PC-3 (cell line): ENCODE data around the gene KCNQ5. TPM values are rescaled to one million over a fixed set of nuclear protein-coding genes. Genes with fewer than 3 reads are reported as not detected.

Source experiments
- ATAC-seq: fragments of 200-7000 bp; cut with Tn5 transposase; 2 replicates; pipeline ENCODE4 v1.9.1; 2020; ENCODE audit warnings: mild to moderate bottlenecking, moderate library complexity
- BruUV-seq: library from RNA; stranded (reverse); fragments of 400-500 nt; replicated peaks from 2 replicates; lab custom pipeline; 2021; lab: Mats Ljungman, UMichigan
- CTCF ChIA-PET: fragments of 300-600 bp; sonication (Branson Sonifier 250); formaldehyde crosslinking; loops from one replicate; lab custom pipeline; 2022; ENCODE audit warnings: antibody characterized with exemption; lab: Charles Lee
- POLR2A ChIA-PET: fragments of 300-600 bp; sonication (Branson Sonifier 250); formaldehyde crosslinking; loops from one replicate; lab custom pipeline; 2022; ENCODE audit warnings: antibody characterized with exemption; ENCODE audit not compliant: unreplicated experiment; lab: Charles Lee
- DNase-seq: peaks from one replicate; pipeline ENCODE4 v3.0.0-alpha.2; 2015
- H2AFZ ChIP-seq: fragments of 300-600 bp; sonication (generic); 2 replicates; pipeline ENCODE4 v1.6.0; 2016; ENCODE audit warnings: antibody characterized with exemption, low read length
- H3F3A ChIP-seq: fragments of 300-600 bp; sonication (generic); one replicate; pipeline ENCODE4 v1.6.0; 2017; ENCODE audit warnings: antibody characterized with exemption, low read length, control low read depth, mild to moderate bottlenecking; ENCODE audit not compliant: unreplicated experiment
- H3K27ac ChIP-seq: fragments of 300-600 bp; sonication (generic); 2 replicates; pipeline ENCODE4 v1.5.1; 2016; ENCODE audit warnings: mild to moderate bottlenecking, low read length
- H3K27me3 ChIP-seq: fragments of 300-600 bp; sonication (generic); 2 replicates; pipeline ENCODE4 v1.6.1; 2016; ENCODE audit warnings: low read length, mixed read lengths
- H3K36me3 ChIP-seq: fragments of 300-600 bp; sonication (generic); 2 replicates; pipeline ENCODE4 v1.6.1; 2016; ENCODE audit warnings: low read depth, mixed run types, low read length, mixed read lengths
- H3K4me1 ChIP-seq: fragments of 300-600 bp; sonication (generic); 2 replicates; pipeline ENCODE4 v1.5.1; 2016; ENCODE audit warnings: low read length; ENCODE audit not compliant: insufficient read depth
- H3K4me2 ChIP-seq: fragments of 300-600 bp; sonication (generic); 2 replicates; pipeline ENCODE4 v1.6.0; 2016; ENCODE audit warnings: low read length
- H3K4me3 ChIP-seq: fragments of 300-600 bp; sonication (generic); 2 replicates; pipeline ENCODE4 v1.5.1; 2016; ENCODE audit warnings: mild to moderate bottlenecking, low read length, mixed read lengths
- H3K79me2 ChIP-seq: fragments of 300-600 bp; sonication (generic); 2 replicates; pipeline ENCODE4 v1.6.1; 2017; ENCODE audit warnings: low read length, mixed read lengths
- H3K9ac ChIP-seq: fragments of 300-600 bp; sonication (generic); 2 replicates; pipeline ENCODE4 v1.6.0; 2016; ENCODE audit warnings: mild to moderate bottlenecking, low read length
- H3K9me2 ChIP-seq: fragments of 300-600 bp; sonication (generic); replicated peaks from 2 replicates; pipeline ENCODE4 v1.6.1; 2016; ENCODE audit warnings: mixed run types, low read length, mixed read lengths
- H3K9me3 ChIP-seq: fragments of 300-600 bp; sonication (generic); 2 replicates; pipeline ENCODE4 v1.6.1; 2016; ENCODE audit warnings: low read length, mixed read lengths
- H4K20me1 ChIP-seq: fragments of 300-600 bp; sonication (generic); 2 replicates; pipeline ENCODE4 v1.6.1; 2016; ENCODE audit warnings: low read length, mixed read lengths
- EZH2 ChIP-seq: fragments of 300-600 bp; sonication (generic); IDR thresholded peaks from one replicate; pipeline ENCODE4 v1.6.1; 2017; ENCODE audit warnings: antibody characterized with exemption, mild to moderate bottlenecking, low read length; ENCODE audit not compliant: unreplicated experiment
- EZH2phosphoT487 ChIP-seq: fragments of 300-600 bp; sonication (generic); IDR thresholded peaks from 2 replicates; pipeline ENCODE4 v1.6.1; 2018; ENCODE audit warnings: mild to moderate bottlenecking, antibody characterized with exemption, low read length, borderline replicate concordance
- intact Hi-C: fragments of 100-400 bp; cut with micrococcal nuclease; formaldehyde crosslinking; loops from 2 replicates; pipeline ENCODE4 v1.9.0; 2023
- total RNA-seq: library from RNA; depleted of rRNA; stranded (reverse); fragments of >200 nt; gene quantifications from 2 replicates; pipeline ENCODE4 v1.2.3, GENCODE V29; 2014
- TF ChIP-seq, protein P1 (sequence below): fragments of 300-600 bp; sonication (generic); conservative IDR thresholded peaks from 2 replicates; pipeline ENCODE4 v1.5.1; 2017; ENCODE audit warnings: antibody characterized with exemption, low read depth, mild to moderate bottlenecking, low read length

Gene KCNQ5
- total RNA-seq, 1 experiment from 2014 or later, result not detected

- no peak overlapping the region for H3K9ac ChIP-seq
- no peaks in the 10 kb centered on the region for H3K4me1 ChIP-seq
- TF ChIP-seq, protein P1, sequence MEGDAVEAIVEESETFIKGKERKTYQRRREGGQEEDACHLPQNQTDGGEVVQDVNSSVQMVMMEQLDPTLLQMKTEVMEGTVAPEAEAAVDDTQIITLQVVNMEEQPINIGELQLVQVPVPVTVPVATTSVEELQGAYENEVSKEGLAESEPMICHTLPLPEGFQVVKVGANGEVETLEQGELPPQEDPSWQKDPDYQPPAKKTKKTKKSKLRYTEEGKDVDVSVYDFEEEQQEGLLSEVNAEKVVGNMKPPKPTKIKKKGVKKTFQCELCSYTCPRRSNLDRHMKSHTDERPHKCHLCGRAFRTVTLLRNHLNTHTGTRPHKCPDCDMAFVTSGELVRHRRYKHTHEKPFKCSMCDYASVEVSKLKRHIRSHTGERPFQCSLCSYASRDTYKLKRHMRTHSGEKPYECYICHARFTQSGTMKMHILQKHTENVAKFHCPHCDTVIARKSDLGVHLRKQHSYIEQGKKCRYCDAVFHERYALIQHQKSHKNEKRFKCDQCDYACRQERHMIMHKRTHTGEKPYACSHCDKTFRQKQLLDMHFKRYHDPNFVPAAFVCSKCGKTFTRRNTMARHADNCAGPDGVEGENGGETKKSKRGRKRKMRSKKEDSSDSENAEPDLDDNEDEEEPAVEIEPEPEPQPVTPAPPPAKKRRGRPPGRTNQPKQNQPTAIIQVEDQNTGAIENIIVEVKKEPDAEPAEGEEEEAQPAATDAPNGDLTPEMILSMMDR, result no peak
- TF ChIP-seq EZH2 (no peak), EZH2phosphoT487 (no peak)
- ChIA-PET POLR2A (no interaction called here), CTCF (no interaction called here)
- H3K79me2 ChIP-seq, result no peaks in the 10 kb centered on the region
- H4K20me1 ChIP-seq, result no peaks in the 10 kb centered on the region
- intact Hi-C loops, result no loop called here
- no peaks in the 10 kb centered on the region for H3K36me3 ChIP-seq
- no TSS peak for BruUV-seq
- H3K9me3 ChIP-seq, result no peaks in the 10 kb centered on the region
- no peak overlapping the region for H3K27ac ChIP-seq
- no peak overlapping the region for H2AFZ ChIP-seq
- ATAC-seq (no peak), DNase-seq (no peak)
- H3K9me2 ChIP-seq, result no peaks in the 10 kb centered on the region
- H3F3A ChIP-seq, result no peaks in the 10 kb centered on the region
- no peak overlapping the region for H3K4me2 ChIP-seq
- H3K4me3 ChIP-seq, result no peak overlapping the region
- H3K27me3 ChIP-seq, result no peaks in the 10 kb centered on the region
These were observed 308.8 kb downstream of the KCNQ5 start for GRCh38 chr6:72930556-72931132.

DNA sequence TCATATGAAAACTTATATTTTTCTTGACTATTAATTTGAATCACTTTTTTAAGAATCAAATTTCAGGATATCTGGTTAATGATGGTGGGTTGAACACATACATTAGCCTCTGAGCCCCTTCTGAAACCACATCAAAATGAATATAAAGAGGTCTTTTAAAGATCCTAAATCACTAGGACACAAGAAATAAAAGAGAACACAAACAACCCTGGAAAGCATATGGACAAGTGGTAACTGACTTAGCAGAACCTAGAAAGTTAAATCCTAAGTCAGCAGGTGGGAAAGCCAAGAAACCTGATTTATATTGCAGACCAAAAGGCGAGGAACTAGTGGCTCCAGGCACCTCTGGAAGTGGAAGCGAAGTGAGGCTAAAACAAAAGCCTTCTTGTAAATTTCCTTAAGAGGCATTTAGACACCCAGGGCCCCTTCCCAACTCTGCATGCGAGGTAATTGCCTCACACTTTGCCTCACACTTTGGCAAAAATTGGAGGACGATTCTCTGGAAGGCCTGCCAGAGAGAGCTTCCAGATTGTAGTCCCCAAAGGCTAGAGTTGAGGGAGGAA lies 309.5 kb downstream of the KCNQ5 start:
- Histone ChIP-seq H3F3A (no peaks in the 10 kb centered on the region), H3K4me2 (no peak overlapping the region), H3K27ac (no peak overlapping the region), H3K79me2 (no peaks in the 10 kb centered on the region), H3K36me3 (no peaks in the 10 kb centered on the region), H2AFZ (no peak overlapping the region), H3K4me3 (no peak overlapping the region), H3K9ac (no peak overlapping the region), H3K9me3 (no peaks in the 10 kb centered on the region), H3K9me2 (no peaks in the 10 kb centered on the region), H3K4me1 (no peaks in the 10 kb centered on the region), H4K20me1 (no peaks in the 10 kb centered on the region), H3K27me3 (no peaks in the 10 kb centered on the region)
- no peak for TF ChIP-seq EZH2phosphoT487
- no peak for TF ChIP-seq EZH2
- TF ChIP-seq, protein P1, result no peak
- intact Hi-C loops, result no loop called here
- DNase-seq (no peak), ATAC-seq (no peak)
- ChIA-PET POLR2A (no interaction called here), CTCF (no interaction called here)
- no TSS peak for BruUV-seq

GRCh38 chr6:72933233-72933632 lies 311.4 kb downstream of the KCNQ5 start:
- H3K9ac ChIP-seq, result no peak overlapping the region
- no peaks in the 10 kb centered on the region for H3K79me2 ChIP-seq
- CTCF ChIA-PET, result no interaction called here
- no peak for ATAC-seq
- DNase-seq, result no peak
- POLR2A ChIA-PET, result no interaction called here
- no peaks in the 10 kb centered on the region for H3K4me1 ChIP-seq
- intact Hi-C loops, result no loop called here
- no peak overlapping the region for H3K4me2 ChIP-seq
- TF ChIP-seq, protein P1, result no peak
- TF ChIP-seq EZH2 (no peak), EZH2phosphoT487 (no peak)
- no peaks in the 10 kb centered on the region for H4K20me1 ChIP-seq
- no peaks in the 10 kb centered on the region for H3K9me3 ChIP-seq
- H3K27me3 ChIP-seq, result no peaks in the 10 kb centered on the region
- no TSS peak for BruUV-seq
- no peak overlapping the region for H3K4me3 ChIP-seq
- H3K36me3 ChIP-seq, result no peaks in the 10 kb centered on the region
- no peaks in the 10 kb centered on the region for H3F3A ChIP-seq
- no peak overlapping the region for H3K27ac ChIP-seq
- no peak overlapping the region for H2AFZ ChIP-seq
- no peaks in the 10 kb centered on the region for H3K9me2 ChIP-seq
